Measurements from ENCODE around the gene FOXF1.

FOXF1 gene

DNA sequence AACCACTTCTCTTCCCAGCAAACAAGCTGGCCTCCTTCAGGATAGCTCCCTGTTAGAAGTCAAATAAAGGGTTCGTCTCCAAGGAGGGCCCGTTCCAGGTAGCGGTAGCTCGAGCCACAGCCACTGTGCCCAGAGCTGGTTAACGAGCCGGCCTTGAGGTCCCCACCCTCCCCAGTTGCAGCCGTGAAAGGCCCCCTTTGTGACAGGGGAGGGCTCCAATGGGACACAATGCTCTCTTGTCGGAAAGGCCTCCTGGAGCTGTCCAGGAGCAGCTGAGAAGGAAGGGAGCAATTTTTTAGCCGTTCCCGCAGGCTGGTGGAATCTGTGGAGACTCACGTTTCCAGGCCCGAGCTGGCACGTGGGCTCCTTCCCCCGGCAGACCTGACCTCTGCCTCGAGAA, 29.9 kb upstream of the FOXF1 start:
- H3K9me3 ChIP-seq (ENCODE audit: control insufficient read depth, insufficient read depth, low read length), result 0 out of 2 replicates have a peak, but pooled peaks cover 4% of the 10 kb centered on the region
- H3K4me1 ChIP-seq (ENCODE audit: insufficient read depth, low read length), result no peaks in the 10 kb centered on the region
- no peak overlapping the region for H3K9ac ChIP-seq (ENCODE audit: low read depth, low read length)
- no peaks in the 10 kb centered on the region for H3K36me3 ChIP-seq (ENCODE audit: insufficient read depth, low read length)

DNA sequence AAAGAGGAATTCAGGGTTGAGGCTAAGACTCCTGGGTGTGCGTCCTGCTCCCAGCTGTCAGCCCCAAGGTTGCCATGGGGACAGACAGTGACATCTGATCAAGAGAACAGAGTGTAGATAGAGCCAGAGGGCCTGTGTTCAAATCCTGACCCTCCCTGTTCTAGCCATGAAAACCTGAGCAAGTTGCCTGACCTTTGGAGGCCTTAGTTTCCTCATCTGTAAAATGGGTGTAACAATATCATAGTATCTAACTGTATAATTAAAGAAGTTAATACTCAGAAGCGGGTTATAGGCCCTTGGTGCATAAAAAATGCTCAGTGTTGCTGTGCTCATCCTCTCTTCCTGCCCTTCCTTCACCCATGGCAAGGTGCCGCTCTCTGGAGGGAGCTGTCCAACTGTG, 28.7 kb upstream of the FOXF1 start:
- Histone ChIP-seq H3K4me1 (ENCODE audit: insufficient read depth, low read length) (no peaks in the 10 kb centered on the region), H3K9ac (ENCODE audit: low read depth, low read length) (no peak overlapping the region), H3K36me3 (ENCODE audit: insufficient read depth, low read length) (no peaks in the 10 kb centered on the region), H3K9me3 (ENCODE audit: control insufficient read depth, insufficient read depth, low read length) (0 out of 2 replicates have a peak, but pooled peaks cover 4% of the 10 kb centered on the region)

DNA sequence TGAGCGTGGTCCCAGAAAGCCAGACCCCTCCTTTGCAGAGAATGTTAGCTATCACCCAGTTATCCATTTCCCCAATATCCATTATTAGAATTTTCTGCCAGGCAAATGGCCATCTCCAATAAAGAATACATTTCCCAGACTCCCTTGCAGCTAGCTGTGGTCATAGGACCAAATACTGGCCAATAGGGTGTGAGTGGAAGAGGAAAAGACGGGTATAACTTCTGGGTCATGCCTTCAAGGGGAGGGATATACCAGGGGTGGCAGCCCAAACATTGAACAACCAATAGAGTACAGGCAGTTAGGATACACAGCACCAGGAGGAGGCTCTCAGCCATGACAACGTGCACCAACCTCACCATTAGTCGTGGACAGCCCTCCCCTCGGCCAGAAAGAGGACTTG, 26.1 kb upstream of the FOXF1 start:
- H3K36me3 ChIP-seq (ENCODE audit: insufficient read depth, low read length), result no peaks in the 10 kb centered on the region

DNA sequence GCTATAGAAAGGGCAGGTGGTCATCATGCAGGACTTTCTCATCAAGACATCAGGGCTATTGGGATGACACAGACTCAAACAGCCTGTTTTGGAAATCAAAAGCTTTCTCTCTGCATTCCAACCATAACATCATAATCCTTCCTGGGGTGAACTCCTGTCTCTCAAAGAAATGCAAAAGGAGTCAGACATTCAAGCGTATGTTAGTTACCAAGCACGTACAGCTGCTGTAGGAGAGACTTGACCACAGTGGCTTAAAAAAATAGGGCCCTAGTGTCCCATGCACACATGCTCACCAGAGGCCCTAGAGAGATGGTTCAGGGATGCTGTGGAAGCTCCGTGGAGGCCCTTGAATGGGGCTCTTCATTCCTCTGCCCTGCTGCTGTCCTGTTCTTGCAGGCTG, 24.6 kb upstream of the FOXF1 start:
- no peaks in the 10 kb centered on the region for H3K36me3 ChIP-seq (ENCODE audit: insufficient read depth, low read length)

More for the DNA sequence above, 26.1 kb upstream of the FOXF1 start:
- Histone ChIP-seq H3K4me1 (ENCODE audit: insufficient read depth, low read length) (no peaks in the 10 kb centered on the region), H3K9ac (ENCODE audit: low read depth, low read length) (no peak overlapping the region), H3K9me3 (ENCODE audit: control insufficient read depth, insufficient read depth, low read length) (0 out of 2 replicates have a peak, but pooled peaks cover 4% of the 10 kb centered on the region)

DNA sequence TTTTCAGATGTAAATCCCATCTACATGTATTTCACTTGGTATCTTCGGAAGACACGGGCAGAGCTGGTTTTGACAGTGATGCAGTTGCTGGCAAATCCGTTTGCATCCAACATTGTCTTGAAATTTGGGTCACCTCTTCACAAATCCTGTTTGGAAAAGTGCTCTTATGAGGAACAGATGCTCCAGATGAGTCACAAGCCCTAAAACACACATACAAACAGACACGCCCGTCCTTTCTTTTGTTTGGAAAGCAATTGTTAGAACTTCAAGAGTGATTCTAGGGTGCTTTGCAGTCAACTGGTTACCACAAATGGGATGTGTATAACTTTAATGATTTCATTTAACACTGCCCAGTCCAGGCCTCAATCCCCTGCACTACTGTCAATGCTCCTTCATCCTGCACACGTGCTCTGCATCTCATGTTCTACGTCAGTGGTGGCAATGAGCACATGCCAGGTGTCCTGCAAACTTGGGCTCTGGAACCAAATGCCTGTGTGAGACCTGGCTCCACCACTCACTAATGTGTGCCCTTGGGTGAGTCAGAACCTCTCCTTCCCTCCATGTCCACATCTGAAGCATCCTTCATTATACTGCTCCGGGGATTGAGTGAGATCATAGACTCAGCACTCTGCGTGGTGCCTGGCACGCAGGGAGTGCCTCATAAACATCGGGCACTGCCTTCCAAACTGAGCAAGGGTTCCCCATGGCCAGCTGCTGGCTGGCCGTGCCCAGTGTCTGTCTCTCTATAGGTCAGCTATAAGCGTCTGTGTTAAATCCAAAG, 19.3 kb upstream of the FOXF1 start:
- peaks cover 3% of the 10 kb centered on the region for H3K4me1 ChIP-seq (ENCODE audit: insufficient read depth, low read length)
- no peaks in the 10 kb centered on the region for H3K36me3 ChIP-seq (ENCODE audit: insufficient read depth, low read length)
- H3K9me3 ChIP-seq (ENCODE audit: control insufficient read depth, insufficient read depth, low read length), result no peaks in the 10 kb centered on the region
- H3K9ac ChIP-seq (ENCODE audit: low read depth, low read length), result no peak overlapping the region

More for the DNA sequence above, 24.6 kb upstream of the FOXF1 start:
- Histone ChIP-seq H3K9me3 (ENCODE audit: control insufficient read depth, insufficient read depth, low read length) (0 out of 2 replicates have a peak, but pooled peaks cover 4% of the 10 kb centered on the region), H3K9ac (ENCODE audit: low read depth, low read length) (no peak overlapping the region), H3K4me1 (ENCODE audit: insufficient read depth, low read length) (no peaks in the 10 kb centered on the region; the same call in 1 of the 2 replicates)

DNA sequence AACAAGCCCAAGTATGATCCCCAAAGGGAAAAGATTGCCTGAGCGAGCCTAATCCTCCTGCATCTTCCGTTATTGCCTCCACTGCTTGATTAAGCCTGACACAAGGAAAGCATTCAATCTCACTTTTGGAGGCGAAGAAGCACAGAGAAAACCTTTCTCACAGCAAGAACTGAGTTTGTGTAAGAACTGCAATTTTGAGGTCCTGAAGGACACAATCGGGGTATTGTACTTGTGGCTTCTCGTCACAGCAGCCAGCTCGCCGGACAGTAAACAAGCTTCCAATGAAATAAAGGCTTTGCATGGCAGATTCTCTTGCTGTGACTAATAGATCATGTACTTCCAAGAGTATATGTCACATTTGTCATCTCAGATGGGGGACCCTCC, 18.7 kb upstream of the FOXF1 start:
- H3K4me1 ChIP-seq (ENCODE audit: insufficient read depth, low read length), result peaks cover 3% of the 10 kb centered on the region

DNA sequence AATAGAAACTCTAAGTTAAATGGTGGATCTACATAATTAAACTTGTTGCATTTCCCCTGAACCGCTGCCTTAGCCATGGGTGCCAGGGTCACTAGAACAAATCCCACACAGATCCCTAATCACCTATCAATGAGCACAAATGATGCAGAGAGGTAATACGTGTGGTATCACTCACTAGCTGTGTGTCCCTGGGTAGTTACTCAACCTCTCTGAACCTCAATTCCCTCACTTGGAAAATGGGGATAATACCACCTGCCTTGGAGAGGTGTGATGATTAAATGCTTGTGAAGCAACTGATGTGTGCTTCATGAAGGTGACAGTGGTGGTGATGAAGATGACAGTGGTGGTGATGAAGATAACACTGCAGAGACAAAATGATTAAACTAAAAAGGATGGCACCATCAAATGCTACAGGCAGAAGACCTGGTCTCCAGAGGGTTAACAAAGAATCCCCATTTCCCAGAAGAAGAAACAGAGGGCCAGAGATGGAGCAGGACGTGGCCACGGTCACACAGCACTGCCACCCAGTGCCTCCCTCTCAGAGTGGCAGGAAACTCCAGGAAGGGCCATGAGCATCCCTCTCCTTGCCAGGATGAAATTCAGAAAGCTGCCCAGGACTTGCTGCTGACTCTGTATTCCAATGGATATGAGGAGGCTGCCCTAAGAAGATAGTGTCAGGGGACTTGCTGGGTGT, 17.9 kb upstream of the FOXF1 start:
- no peaks in the 10 kb centered on the region for H3K36me3 ChIP-seq (ENCODE audit: insufficient read depth, low read length)
- no peaks in the 10 kb centered on the region for H3K9me3 ChIP-seq (ENCODE audit: control insufficient read depth, insufficient read depth, low read length)
- peaks cover 3% of the 10 kb centered on the region for H3K4me1 ChIP-seq (ENCODE audit: insufficient read depth, low read length)

More for the DNA sequence above, 18.7 kb upstream of the FOXF1 start:
- Histone ChIP-seq H3K9me3 (ENCODE audit: control insufficient read depth, insufficient read depth, low read length) (no peaks in the 10 kb centered on the region), H3K36me3 (ENCODE audit: insufficient read depth, low read length) (no peaks in the 10 kb centered on the region), H3K9ac (ENCODE audit: low read depth, low read length) (no peak overlapping the region)

DNA sequence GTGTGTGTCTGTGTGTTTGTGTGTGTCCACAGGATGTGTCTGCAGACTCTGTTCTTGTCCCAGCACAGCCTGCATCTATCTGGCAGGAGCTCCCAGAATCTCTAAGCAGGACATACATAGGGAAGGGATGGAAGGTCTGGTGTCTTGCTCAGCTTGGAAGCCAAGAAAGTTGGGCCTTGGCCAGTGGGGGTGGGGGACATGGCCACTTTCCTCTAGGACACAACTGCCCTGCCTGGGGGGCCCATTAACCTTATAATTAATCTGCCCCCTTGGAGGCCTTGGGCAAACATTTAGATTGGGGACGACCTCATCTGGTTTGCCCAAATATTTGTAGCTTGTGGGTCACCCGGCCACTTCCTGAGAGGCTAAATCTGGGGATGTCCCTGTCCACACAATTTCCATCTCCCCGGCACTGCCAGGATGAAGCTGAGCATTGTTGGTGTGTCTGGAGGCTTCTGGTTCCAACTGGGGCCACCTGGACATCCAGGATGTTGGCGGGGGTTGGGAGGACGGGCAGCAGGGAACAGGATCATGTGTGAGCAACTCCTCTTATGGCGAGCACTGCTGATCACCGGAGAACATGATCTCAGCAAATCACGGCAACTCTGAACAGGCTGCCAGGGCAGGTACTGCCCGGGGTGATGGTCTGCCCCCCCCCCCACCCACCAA, 17.2 kb upstream of the FOXF1 start:
- Histone ChIP-seq H3K9ac (ENCODE audit: low read depth, low read length) (no peak overlapping the region), H3K9me3 (ENCODE audit: control insufficient read depth, insufficient read depth, low read length) (no peaks in the 10 kb centered on the region), H3K36me3 (ENCODE audit: insufficient read depth, low read length) (no peaks in the 10 kb centered on the region), H3K4me1 (ENCODE audit: insufficient read depth, low read length) (peaks cover 3% of the 10 kb centered on the region)

More for the DNA sequence above, 17.9 kb upstream of the FOXF1 start:
- no peak overlapping the region for H3K9ac ChIP-seq (ENCODE audit: low read depth, low read length)

DNA sequence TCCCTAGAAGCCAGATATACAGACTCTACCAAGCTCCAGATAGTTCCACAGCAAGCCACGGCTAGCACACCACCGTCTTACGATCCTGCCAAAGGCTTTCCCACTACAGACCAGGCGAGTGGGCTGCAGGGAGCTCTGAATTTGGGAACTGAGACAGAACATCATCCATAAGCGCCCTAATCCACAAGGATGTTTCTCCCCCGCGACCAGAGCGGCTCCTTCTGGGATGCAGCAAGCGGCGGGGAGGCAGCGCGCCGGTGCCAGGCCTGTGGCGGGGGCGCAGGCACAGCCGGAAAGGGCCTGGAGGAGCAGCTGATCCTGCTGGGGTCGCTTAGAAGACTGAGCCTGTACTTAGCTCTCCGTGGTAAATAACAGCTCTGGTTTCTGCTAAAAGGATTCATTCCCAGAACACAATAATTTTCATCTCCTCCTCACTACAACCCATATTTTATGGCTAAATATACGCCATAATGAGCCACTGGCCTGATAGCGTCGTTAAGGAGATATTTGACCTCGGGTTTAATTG, 16.2 kb upstream of the FOXF1 start:
- H3K9ac ChIP-seq (ENCODE audit: low read depth, low read length), result no peak overlapping the region; the same call in 1 of the 2 replicates

DNA sequence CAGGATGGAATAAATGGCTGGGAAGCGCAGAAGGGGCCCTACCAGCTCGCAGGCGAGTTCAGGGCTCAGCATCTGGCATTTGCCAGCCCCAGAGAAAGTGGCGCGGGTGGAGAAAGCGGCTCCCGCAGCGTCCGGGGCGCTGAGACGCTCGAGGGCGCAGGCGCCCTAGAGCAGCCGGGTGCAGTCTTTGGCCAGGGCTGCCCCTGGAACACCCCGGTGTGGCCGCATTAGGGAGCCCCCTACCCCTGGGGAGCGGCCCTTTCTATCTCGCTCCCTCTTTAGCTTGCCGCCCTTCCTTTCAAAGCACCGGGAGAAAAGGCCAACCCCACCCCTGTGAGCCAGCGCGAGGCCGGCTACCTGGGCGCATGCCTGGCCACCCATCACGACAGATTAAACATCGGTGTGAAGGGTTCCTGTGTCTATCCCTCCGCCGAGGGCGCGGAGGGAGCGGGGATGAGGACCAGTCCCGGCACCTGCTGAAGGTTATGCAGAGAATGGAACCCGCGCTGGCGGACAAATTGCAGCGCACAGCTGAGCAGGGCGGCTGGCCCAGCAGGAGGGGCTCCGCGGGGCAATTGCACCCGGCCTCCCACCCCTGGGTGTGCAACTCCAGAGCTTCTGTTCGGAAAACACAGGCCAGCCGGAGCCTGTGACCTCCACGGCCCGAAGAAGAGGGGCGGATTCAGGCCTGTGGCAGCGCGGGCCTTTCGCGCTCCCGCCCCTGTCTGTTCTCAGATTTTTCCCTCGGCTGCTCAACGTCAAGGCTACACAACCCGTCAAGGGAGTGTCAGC, 15.6 kb upstream of the FOXF1 start:
- Histone ChIP-seq H3K4me1 (ENCODE audit: insufficient read depth, low read length) (peaks cover 6% of the 10 kb centered on the region), H3K9ac (ENCODE audit: low read depth, low read length) (no peak overlapping the region; the same call in 1 of the 2 replicates), H3K36me3 (ENCODE audit: insufficient read depth, low read length) (no peaks in the 10 kb centered on the region)

More for the DNA sequence above, 16.2 kb upstream of the FOXF1 start:
- Histone ChIP-seq H3K9me3 (ENCODE audit: control insufficient read depth, insufficient read depth, low read length) (no peaks in the 10 kb centered on the region), H3K4me1 (ENCODE audit: insufficient read depth, low read length) (peaks cover 3% of the 10 kb centered on the region), H3K36me3 (ENCODE audit: insufficient read depth, low read length) (no peaks in the 10 kb centered on the region)

DNA sequence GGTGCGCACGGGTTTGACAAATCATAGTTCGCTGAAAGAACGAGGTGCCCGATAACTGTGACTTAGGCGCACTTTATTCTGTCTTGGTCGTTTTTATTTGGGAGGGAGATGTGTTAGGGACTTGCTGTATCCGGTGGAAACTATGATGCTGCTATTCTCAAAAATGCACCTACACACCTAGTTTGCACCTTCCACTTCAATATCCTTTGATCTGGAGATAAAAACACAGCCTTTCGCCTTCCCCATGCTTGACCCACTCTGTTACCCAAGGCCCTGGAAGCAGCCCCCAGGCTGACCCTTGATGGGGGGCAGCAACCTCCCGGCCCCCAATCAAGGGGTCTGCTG, 15.0 kb upstream of the FOXF1 start:
- no peak overlapping the region for H3K9ac ChIP-seq (ENCODE audit: low read depth, low read length)
- no peaks in the 10 kb centered on the region for H3K9me3 ChIP-seq (ENCODE audit: control insufficient read depth, insufficient read depth, low read length)
- H3K36me3 ChIP-seq (ENCODE audit: insufficient read depth, low read length), result no peaks in the 10 kb centered on the region
- peaks cover 9% of the 10 kb centered on the region for H3K4me1 ChIP-seq (ENCODE audit: insufficient read depth, low read length)

More for the DNA sequence above, 15.6 kb upstream of the FOXF1 start:
- no peaks in the 10 kb centered on the region for H3K9me3 ChIP-seq (ENCODE audit: control insufficient read depth, insufficient read depth, low read length)

DNA sequence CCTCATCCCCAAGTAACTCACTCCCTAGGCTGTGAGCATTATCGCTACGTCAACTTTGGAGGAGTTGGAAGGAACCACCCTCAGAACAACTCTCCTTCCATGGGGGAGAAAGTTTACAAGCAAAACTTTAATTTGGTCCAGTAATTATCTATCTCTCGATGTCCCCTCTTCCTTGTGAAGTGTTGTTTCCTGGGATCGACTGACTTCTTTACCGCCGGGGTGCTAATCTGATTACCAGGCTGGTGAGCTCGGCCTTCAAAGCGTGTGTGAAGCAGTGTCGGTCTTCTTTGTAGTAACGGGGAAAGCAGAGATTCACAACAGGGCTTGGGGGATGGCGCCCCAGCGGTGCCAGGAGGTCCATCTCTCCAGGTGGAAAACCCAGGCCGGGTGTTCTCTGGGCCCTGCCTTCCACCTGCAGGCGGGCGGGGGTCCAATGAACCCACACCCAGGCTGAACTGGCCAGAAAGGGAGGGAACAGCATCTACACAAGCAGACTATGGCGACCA, 14.5 kb upstream of the FOXF1 start:
- no peaks in the 10 kb centered on the region for H3K9me3 ChIP-seq (ENCODE audit: control insufficient read depth, insufficient read depth, low read length)
- no peak overlapping the region for H3K9ac ChIP-seq (ENCODE audit: low read depth, low read length)
- peaks cover 9% of the 10 kb centered on the region for H3K4me1 ChIP-seq (ENCODE audit: insufficient read depth, low read length)
- H3K36me3 ChIP-seq (ENCODE audit: insufficient read depth, low read length), result no peaks in the 10 kb centered on the region

DNA sequence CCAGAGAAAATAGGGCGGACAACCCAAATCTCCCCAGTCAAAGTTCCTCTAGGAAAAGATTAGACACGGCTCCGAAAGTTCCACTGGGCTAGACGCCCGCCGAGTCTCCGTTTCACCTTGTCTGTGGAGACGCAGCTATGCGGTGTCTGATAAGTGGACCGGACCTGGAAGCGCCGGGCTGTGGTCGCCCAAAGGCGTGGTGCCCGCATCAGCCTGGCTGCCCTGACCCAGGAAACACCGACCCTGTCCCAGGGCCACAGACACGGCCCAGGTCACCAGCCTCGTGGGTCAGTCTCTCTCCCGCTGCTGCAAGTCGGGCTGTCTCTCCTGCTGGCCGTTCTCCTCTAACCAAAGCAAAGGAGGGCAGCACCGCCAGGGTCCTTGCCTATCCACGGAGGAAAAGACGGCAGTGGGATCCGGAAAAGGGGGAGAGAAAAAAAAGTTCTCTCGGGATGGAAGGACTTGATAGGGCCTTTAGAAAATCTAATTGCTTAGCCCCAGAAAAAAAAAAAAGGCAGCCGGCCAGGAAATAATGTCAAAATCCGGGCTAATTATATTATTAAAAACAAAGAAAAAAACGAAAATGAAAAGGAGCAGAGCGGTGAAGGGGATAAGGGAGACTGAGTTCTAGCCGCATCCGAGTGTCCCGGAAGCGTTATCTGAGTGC, 13.9 kb upstream of the FOXF1 start:
- no peaks in the 10 kb centered on the region for H3K9me3 ChIP-seq (ENCODE audit: control insufficient read depth, insufficient read depth, low read length)
- no peaks in the 10 kb centered on the region for H3K36me3 ChIP-seq (ENCODE audit: insufficient read depth, low read length)
- peaks cover 9% of the 10 kb centered on the region for H3K4me1 ChIP-seq (ENCODE audit: insufficient read depth, low read length)
- H3K9ac ChIP-seq (ENCODE audit: low read depth, low read length), result no peak overlapping the region

All from ES-I3 (cell line).